Activated CD4-positive, alpha-beta T cell treated with anti-CD3 and anti-CD28 coated beads, Interleukin-10, Interleukin-2, amounts not matched to agents 100 ng/mL and 50 ng/mL, durations not matched to agents 16 hours and 8 hours (primary cell): Measurements from ENCODE around the gene ZFP91.
"Not testable (repeated sequence)": the region's sequence is repeated elsewhere in the genome, so short reads cannot be mapped to it uniquely, and the experiment has no call there.

ENCODE experiments used
- DNase-seq: peaks from one replicate; pipeline ENCODE4 v3.0.0-alpha.2; 2020

ZFP91 gene, protein sequence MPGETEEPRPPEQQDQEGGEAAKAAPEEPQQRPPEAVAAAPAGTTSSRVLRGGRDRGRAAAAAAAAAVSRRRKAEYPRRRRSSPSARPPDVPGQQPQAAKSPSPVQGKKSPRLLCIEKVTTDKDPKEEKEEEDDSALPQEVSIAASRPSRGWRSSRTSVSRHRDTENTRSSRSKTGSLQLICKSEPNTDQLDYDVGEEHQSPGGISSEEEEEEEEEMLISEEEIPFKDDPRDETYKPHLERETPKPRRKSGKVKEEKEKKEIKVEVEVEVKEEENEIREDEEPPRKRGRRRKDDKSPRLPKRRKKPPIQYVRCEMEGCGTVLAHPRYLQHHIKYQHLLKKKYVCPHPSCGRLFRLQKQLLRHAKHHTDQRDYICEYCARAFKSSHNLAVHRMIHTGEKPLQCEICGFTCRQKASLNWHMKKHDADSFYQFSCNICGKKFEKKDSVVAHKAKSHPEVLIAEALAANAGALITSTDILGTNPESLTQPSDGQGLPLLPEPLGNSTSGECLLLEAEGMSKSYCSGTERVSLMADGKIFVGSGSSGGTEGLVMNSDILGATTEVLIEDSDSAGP

DNA sequence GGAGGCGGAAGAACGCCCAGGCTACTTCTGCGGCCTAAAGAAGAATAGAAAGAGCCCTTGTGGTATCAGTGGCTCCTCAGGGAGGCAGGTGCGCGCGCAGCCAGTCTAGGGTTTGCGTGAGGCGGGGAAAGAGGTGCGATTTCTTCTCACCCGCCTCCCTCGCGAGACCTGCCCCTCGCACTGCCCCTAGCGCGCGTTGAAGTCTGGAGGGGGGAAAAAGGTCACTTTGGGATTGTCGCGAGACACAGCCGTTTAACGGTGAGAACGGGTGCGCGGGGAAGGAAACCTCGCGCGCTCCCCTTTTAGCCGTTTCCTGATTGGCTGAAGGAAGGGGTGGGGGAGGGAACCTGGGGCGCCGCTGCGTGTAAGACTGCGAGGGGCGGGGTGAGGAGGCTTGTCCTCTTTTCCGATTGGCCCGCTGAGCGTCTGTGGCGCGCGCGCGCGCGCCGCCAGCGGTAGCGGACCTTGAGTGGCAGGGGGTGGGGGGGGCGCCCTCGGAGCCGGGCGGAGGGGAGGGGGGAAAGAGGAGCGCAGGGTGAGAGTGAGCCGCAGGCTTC is at the start of gene ZFP91:
Gene ZFP91, plus strand, starts transcription at position 429 of the 557 bp plus-strand sequence. CDS start 219 bp downstream, outside the sequence.
- peak; percentile 97 for DNase-seq

DNA sequence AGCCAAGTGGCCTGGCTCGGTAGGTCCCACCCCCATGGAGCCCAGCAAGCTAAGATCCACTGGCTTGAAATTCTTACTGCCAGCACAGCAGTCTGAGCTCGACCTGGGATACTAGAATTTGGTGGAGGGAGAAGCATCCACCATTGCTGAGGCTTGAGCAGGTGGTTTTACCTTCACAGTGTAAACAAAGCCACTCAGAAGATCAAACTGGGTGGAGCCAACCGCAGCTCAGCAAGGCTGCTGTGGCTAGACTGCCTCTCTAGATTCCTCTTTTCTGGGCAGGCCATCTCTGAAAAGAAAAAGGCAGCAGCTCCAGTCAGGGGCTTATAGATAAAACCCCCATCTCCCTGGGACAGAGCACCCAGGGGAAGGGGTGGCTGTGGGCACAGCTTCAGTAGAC is 48.6 kb upstream of the ZFP91 start:
- no peak for DNase-seq

DNA sequence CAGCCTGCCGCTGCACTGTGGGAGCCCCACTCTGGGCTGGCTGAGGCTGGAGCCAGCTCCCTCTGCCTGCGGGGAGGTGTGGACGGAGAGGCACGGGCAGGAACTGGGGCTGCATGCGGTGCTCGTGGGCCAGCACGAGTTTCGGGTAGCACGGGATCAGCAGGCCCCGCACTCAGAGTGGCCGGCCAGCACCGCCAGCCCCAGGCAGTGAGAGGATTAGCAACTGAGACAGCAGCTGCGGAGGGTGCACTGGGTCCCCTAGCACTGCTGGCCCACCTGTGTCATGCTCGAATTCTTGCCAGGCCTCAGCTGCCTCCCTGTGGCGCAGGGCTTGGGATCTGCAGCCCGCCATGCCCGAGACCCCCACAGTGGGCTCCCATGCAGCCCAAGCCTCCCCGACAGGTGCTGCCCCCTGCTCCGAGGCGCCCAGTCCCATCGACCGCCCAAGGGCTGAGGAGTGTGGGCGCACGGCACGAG is 47.0 kb upstream of the ZFP91 start:
- no peak for DNase-seq

DNA sequence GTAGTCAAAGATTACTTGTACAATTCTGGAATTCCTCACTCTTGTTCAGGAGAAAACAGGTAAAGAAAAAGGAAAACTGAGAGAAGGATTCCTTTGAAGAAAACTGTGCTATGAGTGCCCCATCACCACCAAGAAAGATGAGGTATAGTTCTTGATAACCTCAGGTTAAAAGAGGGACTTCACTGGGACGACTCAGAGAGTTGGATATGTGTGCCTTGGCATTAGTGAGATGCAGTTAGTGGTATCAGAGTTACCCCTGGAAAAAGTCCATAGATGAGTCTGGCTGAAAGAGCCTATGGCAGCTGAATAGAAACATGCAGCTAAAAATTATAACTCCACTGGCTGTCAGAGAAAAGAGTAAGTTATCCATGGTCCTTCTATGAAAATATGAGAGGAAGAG is 32.0 kb upstream of the ZFP91 start:
- DNase-seq: no peak

DNA sequence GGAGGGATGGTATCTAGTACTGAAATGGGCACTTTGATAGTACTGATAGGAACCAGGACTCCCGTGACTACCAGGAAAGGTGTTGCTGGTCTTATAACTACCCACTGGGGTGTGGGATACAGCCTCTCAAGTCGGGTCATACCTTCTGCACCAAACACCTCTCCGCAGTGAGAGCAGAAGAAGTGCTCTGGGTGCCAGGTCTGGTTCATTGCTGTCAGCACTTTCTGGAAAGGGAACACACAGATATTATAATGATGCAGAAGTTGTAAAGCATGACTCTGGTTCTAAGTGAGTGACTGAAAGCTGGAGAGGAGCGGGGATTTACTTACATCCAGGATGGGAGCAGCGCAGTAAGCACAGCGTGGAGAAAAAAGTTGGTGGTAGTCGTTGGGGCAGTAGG is 29.2 kb upstream of the ZFP91 start:
- DNase-seq: no peak

DNA sequence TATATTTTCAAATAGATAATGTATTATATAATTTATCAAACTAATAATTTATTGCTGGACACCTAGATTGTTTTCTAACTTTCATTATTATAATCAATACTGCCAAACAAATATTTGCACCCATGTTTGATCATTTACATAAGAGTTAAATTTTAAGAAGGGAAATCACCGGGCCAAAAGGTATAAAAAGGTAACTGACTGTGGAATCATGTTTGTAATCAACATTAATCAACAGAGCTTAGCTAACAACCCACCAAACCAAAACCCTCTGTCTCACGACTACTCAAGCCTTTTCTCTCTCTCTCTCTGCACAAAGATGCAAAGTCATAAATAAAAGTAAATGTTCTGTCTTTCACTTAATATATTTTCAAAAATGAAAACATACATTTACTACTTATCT is 18.0 kb upstream of the ZFP91 start:
- no peak for DNase-seq

DNA sequence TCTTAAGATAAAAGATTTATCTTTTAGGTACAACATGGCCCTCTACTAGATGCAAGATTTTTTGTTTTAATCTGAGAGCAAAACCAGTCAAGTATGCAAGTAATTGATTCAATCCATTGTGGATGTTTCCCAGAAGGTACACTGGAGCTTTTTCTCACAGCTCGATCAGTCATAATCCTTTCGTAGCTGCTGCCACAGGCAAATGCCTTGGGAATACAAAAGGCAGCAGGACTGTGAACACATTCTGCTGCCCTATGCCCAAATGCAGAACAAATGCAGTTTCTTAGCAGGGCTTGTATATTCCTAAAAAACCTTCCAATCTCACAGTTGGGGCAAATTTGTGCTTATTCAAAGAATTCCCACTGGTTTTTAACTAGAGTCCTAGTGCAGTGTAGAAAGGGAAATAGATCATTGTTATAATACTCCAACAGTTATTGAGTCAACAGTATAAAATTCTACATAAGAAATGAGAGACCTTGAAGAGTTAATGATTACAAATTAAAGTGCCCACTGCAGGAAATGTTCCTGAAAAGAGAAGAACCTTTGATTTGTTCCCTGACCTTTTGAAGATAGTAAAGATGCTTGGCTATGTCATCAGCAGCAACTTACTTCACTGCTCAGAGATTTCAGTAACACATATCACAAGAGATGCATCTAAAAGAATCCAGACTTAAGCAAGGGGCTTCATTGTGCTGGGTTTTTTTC is 17.3 kb upstream of the ZFP91 start:
- DNase-seq: no peak

DNA sequence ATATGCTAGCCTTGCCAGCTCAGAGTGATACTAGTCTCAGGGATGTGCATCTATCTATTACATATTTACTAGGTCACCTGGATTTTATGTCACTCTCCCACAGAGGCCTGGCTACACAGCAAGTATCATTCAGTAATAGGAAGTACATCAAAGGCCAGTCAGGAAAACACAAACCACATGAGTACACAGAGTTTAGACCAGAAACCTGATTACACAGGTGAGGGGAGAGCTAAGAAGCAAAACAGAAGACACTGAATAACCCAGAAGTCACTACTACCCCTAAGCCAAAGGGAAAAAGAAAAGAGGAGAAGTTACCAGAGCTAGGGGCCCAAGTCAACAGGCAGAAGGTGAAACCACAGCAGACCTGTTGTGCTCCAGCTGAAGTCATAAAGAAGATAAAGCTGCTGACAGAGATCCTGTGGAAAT is 16.5 kb upstream of the ZFP91 start:
- DNase-seq: no peak

DNA sequence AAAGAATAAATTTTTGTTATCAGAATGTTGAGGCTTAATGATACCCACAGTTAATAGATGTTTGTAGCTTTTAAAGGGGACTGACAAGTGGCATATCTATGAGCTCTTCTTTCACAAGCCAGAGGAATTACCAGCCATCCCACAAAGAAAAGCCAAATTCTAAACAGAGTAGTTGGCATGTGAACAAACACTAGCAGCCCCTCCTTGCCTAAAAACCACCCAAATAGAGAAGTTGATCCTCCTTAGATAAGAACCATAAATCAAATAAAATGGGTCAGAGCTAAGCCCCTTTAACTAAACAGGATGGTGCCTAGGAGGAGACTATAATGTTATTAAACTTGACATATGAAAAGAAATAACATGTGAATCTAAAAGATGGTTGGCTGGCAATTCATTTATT is 14.6 kb upstream of the ZFP91 start:
- no peak for DNase-seq

DNA sequence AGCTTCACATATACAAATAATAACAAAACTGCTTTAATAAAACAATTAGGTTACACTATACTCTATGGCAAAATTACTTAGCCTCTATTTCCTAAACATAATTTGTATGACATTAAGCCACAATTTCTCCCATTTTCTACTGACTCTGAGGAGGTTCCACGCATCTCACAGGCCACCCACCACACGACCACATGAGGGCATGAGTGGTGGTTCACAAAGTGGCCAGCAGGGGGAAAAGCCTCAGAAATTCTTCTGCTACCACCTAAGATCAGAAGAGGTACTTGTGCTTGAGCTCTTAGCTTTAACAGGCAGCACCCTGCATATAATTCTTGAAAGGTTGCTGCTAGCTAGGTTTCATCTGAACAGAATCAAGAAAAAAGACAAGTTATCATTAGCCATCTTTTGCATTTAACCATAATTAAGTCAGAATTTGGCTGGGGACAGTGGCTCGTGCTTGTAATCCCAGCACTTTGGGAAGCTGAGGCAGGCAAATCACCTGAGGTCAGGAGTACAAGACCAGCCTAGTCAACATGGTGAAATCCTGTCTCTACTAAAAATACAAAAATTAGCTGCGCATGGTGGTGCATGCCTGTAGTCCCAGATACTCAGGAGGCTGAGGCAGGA is 10.9 kb upstream of the ZFP91 start:
- peak; percentile 75 for DNase-seq

DNA sequence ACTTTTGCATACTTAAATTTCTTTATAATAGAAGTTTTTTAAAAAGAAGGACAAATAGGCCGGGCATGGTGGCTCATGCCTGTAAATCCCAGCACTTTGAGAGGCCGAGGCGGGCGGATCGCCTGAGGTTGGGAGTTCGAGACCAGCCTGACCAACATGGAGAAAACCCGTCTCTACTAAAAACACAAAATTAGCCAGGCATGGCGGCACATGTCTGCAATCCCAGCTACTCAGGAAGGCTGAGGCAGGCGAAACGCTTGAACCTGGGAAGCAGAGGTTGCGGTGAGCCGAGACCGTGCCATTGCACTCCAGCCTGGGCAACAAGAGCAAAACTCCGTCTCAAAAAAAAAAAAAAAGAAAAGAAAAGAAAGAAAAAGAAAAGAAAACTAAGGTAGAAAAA is 6.0 kb upstream of the ZFP91 start:
- DNase-seq: not testable (repeated sequence)

DNA sequence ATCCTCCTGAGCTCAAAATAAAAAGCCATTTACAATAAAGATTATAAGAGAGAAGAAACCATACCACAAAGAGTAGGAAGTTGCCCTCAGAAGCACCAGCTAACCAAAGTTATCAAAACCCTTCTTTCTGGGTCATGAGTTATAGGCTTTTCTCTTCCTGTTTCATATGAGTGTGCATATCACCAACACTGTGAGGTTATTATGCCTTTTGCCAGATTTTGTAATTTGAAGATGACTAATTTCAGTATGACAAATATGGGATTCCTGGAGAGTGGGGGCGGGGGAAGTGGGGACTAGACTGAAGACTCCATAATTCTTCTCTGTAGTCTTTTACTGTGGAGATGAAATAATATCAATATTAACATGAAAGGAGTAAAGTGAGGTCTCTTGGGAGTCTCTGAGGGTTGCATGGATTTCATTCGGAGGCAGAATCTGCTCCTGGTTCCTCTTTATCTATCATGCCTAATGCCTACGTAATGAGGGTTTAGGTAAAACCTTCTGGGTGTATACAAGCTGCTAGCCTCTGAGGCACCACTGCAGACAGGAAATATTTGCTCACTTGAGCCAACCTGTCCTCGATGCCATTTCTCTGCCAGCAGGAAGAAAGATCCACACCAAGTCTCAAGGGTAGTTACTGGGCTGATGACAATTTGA is 5.3 kb upstream of the ZFP91 start:
- peak; percentile 87 for DNase-seq

DNA sequence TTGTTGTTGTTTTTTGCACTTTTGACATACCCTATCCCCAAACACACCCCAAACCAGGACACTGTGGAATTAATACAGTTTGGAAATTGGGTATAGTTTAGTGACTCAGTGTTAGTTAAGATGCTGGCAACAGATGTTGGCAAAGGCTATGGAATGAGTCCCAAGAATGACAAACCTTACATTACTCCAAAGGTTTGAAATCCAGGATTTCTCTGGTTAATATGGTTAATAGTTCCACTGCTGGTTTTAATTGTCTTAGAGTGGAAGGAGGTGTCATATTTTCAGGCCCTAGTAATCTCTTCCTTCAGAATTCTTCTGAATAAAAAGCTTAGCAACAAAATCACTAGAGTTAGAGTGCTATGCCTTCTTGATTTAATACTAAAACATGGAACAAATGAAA is 4.0 kb upstream of the ZFP91 start:
- DNase-seq: no peak

DNA sequence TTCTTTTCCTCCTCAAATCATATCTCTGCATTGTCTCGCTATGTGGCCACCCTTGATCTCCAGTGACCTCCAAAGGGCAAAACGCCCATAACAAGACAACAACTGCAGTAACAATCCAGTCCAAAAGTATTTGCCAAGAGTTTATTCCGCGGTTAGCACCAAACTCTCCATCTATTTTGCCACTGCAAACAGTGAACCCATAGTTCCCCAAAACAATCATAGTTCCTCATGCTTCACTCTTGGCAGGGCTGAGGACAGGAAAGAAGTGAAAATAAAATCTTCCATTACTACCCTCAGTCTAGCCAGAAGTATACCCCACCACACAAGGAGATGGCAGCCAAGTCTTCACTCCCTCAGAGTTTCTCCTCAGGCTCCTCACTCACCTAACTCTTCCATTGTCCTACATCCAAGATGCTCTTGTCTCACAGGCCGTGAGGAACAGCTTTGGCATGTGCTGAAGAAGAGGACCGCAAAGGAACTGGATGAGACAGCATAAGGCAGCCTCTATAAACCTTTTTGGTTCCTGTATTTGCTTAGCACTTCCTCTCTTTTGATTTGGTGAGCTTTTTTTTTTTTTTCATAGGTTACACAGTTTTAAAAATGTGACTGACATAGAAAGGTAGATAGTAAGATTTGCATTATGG is 3.4 kb upstream of the ZFP91 start, which contains the start of gene LPXN:
Gene LPXN, minus strand, starts transcription at position 480 of the 644 bp plus-strand sequence. Its CDS starts 84 bp downstream, at position 396.
- DNase-seq: peak; percentile 79

DNA sequence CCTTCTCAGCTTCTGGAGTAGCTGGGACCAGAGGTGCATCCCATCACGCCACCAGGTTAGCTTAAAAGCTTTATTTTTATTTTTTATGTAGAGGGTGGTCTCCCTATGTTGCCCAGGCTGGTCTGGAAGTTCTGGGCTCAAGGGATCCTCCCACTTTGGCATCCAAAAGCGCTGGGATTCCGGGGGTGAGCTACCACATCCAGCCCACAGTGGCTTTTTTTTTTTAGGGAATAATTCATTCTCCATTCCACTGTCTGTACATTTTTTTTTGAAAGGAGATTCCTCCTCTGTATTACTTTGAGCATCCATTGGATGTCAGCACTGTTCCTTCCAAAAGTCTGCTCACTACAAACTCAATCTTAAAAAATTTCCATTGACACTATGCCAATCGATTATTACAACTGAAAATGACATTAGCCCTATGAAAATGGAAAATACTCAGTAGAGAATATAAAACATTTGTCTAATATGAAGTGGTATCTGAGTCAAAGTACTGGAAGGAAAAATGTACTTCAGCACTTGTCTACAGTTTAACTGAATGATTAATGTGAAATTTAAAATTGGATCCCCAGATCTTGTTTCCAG is 1.9 kb upstream of the ZFP91 start:
- peak; percentile 33 for DNase-seq

DNA sequence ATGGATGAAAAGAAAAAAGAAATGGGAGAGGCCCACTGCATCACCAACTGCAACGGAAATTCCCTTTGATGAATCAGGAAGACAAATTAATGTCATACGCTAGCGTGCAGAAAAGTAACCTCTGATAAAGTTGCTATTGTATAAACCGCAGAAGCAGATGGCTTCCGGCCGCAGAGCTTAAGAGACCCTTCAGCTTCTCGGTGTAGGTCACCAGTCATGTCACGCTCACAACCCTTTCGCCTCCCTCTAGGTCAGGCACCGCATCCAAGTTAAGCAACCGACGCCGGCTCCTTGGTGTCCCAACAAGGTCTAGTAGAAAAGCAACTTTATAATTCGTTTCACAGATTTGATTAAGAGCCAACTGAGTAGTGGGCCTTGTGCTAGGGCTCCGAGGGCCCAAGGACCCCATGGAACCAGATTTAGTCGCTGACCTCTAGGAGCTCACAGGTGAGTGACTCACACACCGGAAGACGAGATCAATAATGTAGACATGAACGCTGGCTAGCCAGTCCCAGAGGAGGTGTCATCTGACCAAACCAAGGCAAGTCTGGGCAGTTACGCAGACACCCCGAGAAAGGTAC is 1.2 kb upstream of the ZFP91 start:
- DNase-seq: peak; percentile 88

DNA sequence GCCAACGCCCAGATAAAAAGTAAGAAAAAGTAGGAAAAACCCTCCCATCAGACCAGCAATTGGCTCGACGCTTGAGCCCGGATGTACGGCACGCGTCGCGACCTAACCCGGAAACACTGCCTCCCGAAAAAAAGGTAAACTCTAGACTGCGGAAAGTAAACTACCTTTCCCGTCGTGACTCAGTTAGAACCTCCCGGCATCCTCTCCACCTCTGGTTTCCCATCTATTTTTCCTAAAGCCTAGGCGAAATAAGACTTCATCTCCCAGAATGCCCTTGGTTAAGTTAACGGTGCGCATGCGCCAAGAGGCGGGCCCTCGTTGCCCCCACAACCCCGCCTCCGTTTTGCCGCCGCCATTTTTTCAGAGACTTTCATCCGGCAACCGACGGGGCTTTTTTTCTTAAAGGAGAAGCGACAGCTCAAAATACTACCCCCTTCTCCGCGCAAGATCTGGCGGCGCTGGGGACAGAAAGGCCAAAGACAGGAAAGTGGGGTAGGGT is 678 bp upstream of the ZFP91 start:
- peak; percentile 96 for DNase-seq

DNA sequence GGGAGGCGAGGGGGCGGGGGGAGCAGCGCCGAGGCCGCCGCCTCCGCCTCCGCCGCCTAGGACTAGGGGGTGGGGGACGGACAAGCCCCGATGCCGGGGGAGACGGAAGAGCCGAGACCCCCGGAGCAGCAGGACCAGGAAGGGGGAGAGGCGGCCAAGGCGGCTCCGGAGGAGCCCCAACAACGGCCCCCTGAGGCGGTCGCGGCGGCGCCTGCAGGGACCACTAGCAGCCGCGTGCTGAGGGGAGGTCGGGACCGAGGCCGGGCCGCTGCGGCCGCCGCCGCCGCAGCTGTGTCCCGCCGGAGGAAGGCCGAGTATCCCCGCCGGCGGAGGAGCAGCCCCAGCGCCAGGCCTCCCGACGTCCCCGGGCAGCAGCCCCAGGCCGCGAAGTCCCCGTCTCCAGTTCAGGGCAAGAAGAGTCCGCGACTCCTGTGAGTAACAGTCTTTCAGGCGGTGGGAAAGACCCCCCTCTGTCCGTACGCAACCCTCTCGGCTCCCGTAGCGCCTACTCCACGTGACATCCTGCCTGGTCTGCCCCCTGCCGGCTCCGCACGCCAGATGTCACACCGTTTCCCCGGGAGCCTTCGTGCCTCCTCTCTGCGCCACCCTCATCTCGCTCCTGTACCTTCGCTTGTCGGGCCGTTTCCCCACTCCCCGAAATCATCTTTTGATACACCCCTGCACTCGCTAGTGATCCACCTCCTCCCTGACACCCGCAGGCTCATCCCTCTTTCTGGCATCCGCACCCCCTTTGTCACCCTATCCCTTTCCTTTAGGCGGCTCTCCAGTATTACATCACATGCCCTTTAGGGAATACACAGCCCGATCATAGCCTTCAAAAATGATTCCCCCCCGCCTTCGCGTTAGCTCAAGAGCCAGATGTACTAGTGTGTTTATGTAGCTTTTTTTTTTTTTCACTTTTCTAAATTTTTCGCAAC is 598 bp downstream of the ZFP91 start:
- DNase-seq: peak; percentile 92

DNA sequence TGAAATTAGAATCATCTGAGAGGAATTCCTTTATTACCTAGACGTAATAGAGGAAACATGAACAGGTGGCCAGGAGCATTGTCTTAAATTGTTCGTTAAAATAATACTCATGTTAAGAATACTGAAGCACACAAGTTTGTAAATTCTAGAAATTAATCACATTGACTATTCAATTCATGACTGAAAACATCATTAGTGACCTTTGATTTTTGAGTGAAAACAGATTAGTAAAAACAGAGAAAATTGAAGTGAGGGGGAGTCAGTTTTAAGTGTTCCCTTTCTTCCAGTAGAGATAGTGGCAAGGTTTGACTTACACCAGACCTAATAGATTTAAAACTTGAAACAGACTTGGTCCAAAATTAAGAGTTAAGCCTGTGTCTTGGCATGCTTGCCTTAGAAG is 1.4 kb downstream of the ZFP91 start:
- peak; percentile 36 for DNase-seq

DNA sequence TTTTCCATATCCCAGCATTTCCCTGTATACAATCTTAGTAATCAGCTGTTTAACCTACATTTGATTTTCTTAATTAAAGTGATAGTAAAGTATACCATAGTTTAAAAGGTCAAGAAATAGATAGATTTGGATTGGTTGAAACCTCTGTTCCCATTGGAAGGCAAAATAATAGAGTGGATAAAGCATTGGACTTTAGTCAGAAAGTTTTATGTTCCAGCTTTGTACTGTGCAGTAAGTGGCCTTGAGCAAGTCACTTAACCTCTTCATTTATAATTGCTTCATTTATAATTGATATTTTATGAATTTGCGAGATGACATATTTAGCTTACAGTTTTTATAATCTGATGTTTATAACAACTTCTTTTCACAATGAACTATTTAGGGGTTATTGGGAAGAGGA is 3.6 kb downstream of the ZFP91 start:
- no peak for DNase-seq
